HepG2 (cell line): ENCODE data around the gene MAPK14. TPM values are rescaled to one million over a fixed set of nuclear protein-coding genes. Genes with fewer than 3 reads are reported as not detected.

Experiments
- EZH2 ChIP-seq: conservative IDR thresholded peaks from 2 replicates; pipeline ENCODE4 v1.6.1; 2012; ENCODE audit warnings: mild to moderate bottlenecking, low read depth, low read length, moderate library complexity
- GPBP1L1 ChIP-seq: sonication (generic); formaldehyde crosslinking; IDR thresholded peaks from 2 replicates; pipeline ENCODE4 v1.5.0; 2020; ENCODE audit warnings: mild to moderate bottlenecking, missing genetic modification reagents
- HNF1B ChIP-seq: sonication (generic); formaldehyde crosslinking; IDR thresholded peaks from 2 replicates; pipeline ENCODE4 v1.5.1; 2020; ENCODE audit warnings: mild to moderate bottlenecking, moderate library complexity, missing genetic modification reagents
- KLF11 ChIP-seq: IDR thresholded peaks from 2 replicates; pipeline ENCODE4 v1.6.1; 2016; ENCODE audit warnings: missing compliant biosample characterization
- MXI1 ChIP-seq: IDR thresholded peaks from 3 replicates; pipeline ENCODE4 v1.6.1; 2012; ENCODE audit warnings: low read depth, low read length, inconsistent platforms, borderline replicate concordance
- PRPF4 ChIP-seq: fragments of 200-400 bp; formaldehyde crosslinking; IDR thresholded peaks from 2 replicates; pipeline ENCODE4 v1.6.1; 2016; ENCODE audit warnings: low read length, low read depth; ENCODE audit not compliant: poor library complexity, severe bottlenecking
- RELA ChIP-seq: sonication (generic); formaldehyde crosslinking; IDR thresholded peaks from 2 replicates; pipeline ENCODE4 v1.4.0; 2020; ENCODE audit warnings: missing genetic modification reagents
- RFX3 ChIP-seq: IDR thresholded peaks from 2 replicates; pipeline ENCODE4 v1.6.1; 2016; ENCODE audit warnings: missing biosample characterization, missing genetic modification reagents
- SALL2 ChIP-seq: sonication (generic); formaldehyde crosslinking; IDR thresholded peaks from 2 replicates; pipeline ENCODE4 v1.8.1; 2023; ENCODE audit warnings: mild to moderate bottlenecking, missing genetic modification reagents, inconsistent platforms
- SETDB1 ChIP-seq: sonication (generic); formaldehyde crosslinking; IDR thresholded peaks from 2 replicates; pipeline ENCODE4 v1.5.1; 2020; ENCODE audit warnings: missing genetic modification reagents, mild to moderate bottlenecking, borderline replicate concordance
- SIX4 ChIP-seq: sonication (generic); formaldehyde crosslinking; IDR thresholded peaks from 2 replicates; pipeline ENCODE4 v1.4.0; 2020; ENCODE audit warnings: missing genetic modification reagents
- STAG1 ChIP-seq: sonication (generic); formaldehyde crosslinking; IDR thresholded peaks from 2 replicates; pipeline ENCODE4 v1.4.0; 2020; ENCODE audit warnings: missing genetic modification reagents
- TERF1 ChIP-seq: sonication (generic); formaldehyde crosslinking; IDR thresholded peaks from 2 replicates; pipeline ENCODE4 v1.8.0; 2022; ENCODE audit warnings: mild to moderate bottlenecking, missing genetic modification reagents, moderate library complexity
- ZBED4 ChIP-seq: sonication (generic); formaldehyde crosslinking; IDR thresholded peaks from 2 replicates; pipeline ENCODE4 v1.4.0; 2020; ENCODE audit warnings: missing genetic modification reagents, borderline replicate concordance
- ZBTB37 ChIP-seq: sonication (generic); formaldehyde crosslinking; IDR thresholded peaks from 2 replicates; pipeline ENCODE4 v1.4.0; 2020; ENCODE audit warnings: mild to moderate bottlenecking, missing genetic modification reagents
- ZGPAT ChIP-seq: IDR thresholded peaks from 2 replicates; pipeline ENCODE4 v1.6.1; 2016; ENCODE audit warnings: mild to moderate bottlenecking
- ZNF790 ChIP-seq: sonication (generic); formaldehyde crosslinking; IDR thresholded peaks from 2 replicates; pipeline ENCODE4 v1.8.0; 2022; ENCODE audit warnings: missing genetic modification reagents, mild to moderate bottlenecking, borderline replicate concordance
- ZNF878 ChIP-seq: sonication (generic); formaldehyde crosslinking; IDR thresholded peaks from 2 replicates; pipeline ENCODE4 v1.8.1; 2023; ENCODE audit warnings: mild to moderate bottlenecking, missing genetic modification reagents, moderate library complexity
- polyA plus RNA-seq, 8 experiments: library from polyadenylated mRNA; depleted of rRNA in 3 of 8; stranded (reverse) in 7 of 8; unstranded in 1 of 8; fragments of >200 nt; fragmentation: Illumina TruSeq in 4 of 8; extraction: Trizol in 4 of 8; gene quantifications; 2 replicates each; pipeline versions ENCODE4 v1.2.1 to v1.2.3, GENCODE V29; 2011 to 2016; ENCODE audit warnings: low read depth in 4 of 8, missing spikeins in 1 of 8, mixed read lengths in 1 of 8; ENCODE audit not compliant: insufficient read depth in 1 of 8
- total RNA-seq, 5 experiments: library from RNA; depleted of rRNA; stranded (reverse); fragments of >200 nt; fragmentation: Illumina TruSeq; extraction: Trizol; gene quantifications; 2 replicates each; pipeline ENCODE4 v1.2.3, GENCODE V29; 2016; ENCODE audit warnings: low read depth in 1 of 5

MAPK14 gene
- total and polyA plus RNA-seq, 2 of the 13 experiments (the other 11 are each of a cell fraction or from before 2014, with no cell fraction given), result 66.3 to 67.3 TPM

GRCh38 chr6:36123270-36124139, 95.9 kb downstream of the MAPK14 start (continued):
- TF ChIP-seq HNF1B, result no peak; the same call in 1 of the 2 replicates
- TF ChIP-seq SALL2 (CRISPR knock-in tag), result no peak; the same call in 1 of the 2 replicates
- TF ChIP-seq ZBTB37 (CRISPR knock-in tag), result no peak
- TF ChIP-seq KLF11 (CRISPR knock-in tag), result no peak
- no peak for TF ChIP-seq RELA (CRISPR knock-in tag)
- TF ChIP-seq ZNF790, result no peak
- TF ChIP-seq GPBP1L1 (CRISPR knock-in tag), result no peak
- TF ChIP-seq RFX3, result no peak
- TF ChIP-seq ZNF878 (CRISPR knock-in tag), result no peak
- TF ChIP-seq ZBED4, result no peak
- no peak for TF ChIP-seq TERF1 (CRISPR knock-in tag)
- TF ChIP-seq SETDB1 (CRISPR knock-in tag), result no peak
- peak; percentile 22; the same call in 1 of the 2 replicates for TF ChIP-seq ZGPAT (CRISPR knock-in tag)
- no peak for TF ChIP-seq EZH2
- TF ChIP-seq SIX4, result no peak
- peak; percentile 89 for TF ChIP-seq PRPF4
- TF ChIP-seq MXI1, result no peak
- peak; percentile 59 for TF ChIP-seq STAG1
